GM12874 (cell line): Measurements from ENCODE around the gene DCD.

Experiments
- TF ChIP-seq, protein P1 (sequence below): IDR thresholded peaks from 2 replicates; pipeline ENCODE4 v1.5.1; 2011; ENCODE audit warnings: low read depth, mild to moderate bottlenecking, control low read depth, low read length, moderate library complexity; ENCODE audit not compliant: insufficient read depth

Gene DCD

DNA sequence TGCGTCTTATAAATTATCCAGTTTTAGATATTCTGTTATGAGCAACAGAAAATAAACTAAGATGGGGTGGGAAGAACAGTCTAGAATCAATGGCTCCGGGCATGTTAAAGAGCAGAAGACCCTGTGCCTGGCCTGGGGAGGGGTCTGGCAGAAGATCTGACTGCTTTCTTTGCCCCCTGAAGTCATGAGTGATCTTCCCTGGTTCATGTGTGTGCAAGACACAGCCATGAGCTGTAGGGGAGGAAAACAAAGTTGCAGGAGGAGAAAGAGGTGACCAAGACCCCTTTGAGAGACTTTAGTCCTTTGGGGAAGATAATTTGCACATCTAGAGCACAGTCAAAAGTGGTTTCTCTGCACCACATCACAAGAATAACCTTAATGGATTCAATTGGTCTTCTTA lies 18.2 kb downstream of the DCD start:
- TF ChIP-seq, protein P1, sequence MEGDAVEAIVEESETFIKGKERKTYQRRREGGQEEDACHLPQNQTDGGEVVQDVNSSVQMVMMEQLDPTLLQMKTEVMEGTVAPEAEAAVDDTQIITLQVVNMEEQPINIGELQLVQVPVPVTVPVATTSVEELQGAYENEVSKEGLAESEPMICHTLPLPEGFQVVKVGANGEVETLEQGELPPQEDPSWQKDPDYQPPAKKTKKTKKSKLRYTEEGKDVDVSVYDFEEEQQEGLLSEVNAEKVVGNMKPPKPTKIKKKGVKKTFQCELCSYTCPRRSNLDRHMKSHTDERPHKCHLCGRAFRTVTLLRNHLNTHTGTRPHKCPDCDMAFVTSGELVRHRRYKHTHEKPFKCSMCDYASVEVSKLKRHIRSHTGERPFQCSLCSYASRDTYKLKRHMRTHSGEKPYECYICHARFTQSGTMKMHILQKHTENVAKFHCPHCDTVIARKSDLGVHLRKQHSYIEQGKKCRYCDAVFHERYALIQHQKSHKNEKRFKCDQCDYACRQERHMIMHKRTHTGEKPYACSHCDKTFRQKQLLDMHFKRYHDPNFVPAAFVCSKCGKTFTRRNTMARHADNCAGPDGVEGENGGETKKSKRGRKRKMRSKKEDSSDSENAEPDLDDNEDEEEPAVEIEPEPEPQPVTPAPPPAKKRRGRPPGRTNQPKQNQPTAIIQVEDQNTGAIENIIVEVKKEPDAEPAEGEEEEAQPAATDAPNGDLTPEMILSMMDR: no peak

DNA sequence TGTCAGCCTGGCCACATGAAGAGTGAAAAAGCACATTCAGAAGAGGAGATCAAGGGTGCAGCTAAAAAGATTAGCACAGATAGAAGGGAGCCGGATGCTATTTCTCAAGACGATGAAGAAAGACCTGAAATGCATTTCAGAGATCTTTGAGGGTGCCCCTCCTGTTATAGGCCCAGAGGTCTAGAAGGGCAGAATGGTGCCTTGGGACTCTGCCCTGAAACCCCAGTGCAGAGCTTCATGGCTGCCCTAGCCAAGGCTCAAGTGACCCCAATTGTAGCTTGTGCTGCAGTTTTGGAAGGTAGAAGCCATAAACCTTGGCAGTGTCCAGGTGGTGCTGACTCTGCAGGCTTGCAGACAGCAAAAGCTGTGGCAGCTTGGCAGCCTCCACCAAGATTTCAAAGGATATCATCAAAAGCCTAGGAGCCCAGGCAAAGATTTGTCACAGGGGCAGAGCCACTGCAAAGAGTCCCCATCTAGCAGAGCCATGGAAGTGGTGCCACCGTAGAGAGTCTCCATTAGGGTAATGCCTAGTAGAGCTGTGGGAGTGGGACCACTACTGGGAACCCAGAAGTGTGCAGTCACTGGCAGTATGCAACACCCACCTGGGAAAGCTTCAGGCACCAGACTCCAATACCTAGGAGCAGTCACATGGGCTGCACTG lies 19.8 kb downstream of the DCD start:
- TF ChIP-seq, protein P1: no peak

DNA sequence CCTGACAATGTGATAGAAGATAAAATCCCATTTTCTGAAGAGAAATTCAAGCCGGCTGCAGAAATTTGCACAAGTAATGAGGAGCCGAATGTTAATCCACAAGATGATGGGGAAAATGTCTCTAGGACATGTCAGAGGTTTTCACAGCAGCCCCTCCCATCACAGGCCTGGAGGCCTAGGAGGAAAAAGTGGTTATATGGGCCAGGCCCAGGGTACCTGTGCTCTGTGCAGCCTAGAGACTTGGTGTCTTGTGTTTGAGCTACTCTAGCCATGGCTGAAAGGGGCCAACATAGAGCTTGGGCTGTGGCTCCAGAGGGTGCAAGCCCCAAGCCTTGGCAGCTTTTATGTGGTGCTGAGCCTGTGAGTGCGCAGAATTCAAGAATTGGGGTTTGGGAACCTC lies 20.9 kb downstream of the DCD start:
- TF ChIP-seq, protein P1: no peak

DNA sequence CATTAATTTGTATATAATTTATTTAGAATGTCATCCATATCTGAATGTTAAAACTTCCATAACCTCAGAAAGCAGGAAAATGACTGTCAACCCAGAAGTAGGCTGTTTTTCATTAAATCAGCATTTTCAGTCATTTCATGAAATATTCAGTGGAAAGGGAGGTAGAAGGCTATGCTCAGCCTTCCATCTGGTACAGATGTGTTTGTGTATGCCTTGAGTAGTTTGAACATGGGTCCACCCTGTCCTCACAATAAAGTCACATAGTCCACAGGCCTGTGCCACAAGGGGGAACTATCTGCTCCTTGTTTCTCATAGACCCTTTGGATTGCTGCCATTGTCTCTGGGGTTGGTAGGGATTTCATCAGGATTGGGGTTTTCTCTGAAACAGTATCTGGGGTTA lies 22.6 kb downstream of the DCD start:
- TF ChIP-seq, protein P1: no peak

DNA sequence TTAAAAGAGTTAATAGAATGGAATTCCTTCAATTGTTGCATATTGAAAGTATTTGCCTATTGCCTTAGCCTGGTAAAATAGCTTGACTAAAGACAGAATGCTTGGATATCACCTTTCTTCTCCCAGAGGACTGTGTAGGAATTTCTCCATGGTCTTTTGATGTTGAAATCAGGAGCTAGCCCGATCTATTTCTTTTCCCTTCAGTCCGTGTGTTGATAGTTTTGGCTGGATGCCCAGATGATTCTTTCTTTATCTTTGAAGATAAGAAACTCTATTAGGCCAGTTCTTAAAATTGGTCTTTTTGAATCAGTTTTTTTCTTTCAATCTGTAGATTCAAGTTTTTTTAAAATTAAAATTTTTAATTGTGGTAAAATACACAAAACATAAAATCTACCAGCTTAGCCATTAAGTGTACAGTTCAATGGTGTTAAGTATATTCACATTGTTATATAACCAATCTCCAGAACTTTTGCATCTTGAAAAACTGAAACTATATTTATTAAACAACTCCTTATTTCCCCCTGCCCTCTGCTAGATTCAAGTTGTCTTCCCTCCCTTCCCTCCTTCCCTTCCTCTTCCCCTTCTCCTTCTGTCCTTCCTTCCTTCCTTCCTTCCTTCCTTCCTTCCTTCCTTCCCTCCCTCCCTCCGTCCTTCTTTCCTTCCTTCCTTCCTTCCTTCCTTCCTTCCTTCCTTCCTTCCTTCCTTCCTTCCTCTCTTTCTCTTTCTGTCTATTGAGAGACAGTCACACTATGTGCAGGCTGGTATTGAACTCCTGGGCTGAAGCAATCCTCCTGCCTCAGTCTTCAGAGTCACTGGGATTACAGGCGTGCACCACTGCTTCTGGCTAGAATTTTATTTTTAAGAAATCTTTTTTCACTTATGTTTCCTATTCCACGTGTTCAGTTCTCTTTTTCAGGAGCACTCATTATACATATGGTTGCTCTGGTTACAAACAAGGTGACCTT lies 23.6 kb downstream of the DCD start:
- TF ChIP-seq, protein P1: no peak

DNA sequence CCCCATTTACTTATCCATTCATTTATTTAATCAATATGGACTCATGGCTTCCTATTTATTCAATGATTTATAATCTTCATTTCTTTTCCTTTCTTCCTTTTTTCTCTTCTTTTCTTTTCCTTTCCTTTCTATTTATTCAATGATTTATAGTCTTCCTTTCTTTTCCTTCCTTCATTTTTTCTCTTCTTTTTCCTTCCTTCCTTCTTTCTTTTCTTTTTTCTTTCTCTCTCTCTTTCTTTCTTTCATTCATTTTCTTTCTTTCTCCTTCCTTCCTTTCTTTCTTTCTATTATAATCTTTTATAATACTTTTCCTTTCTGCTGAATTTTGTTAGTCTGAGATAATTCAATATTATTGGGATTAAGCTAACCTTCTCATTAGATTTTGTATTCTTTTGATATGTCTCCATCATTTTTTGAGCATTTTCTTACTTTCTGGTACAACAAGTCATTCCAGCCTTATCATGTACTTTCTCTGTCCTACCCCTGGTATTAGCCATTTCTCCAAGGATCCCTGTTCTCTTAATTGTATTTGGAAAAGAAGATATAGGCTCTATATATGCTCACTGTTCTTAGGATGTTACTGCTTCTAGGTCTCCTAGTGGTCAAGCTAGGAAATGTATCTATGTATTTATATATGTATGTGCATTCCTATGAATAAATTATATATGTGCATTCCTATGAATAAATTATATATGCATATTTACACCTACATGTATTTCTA lies 25.5 kb downstream of the DCD start:
- TF ChIP-seq, protein P1: no peak

DNA sequence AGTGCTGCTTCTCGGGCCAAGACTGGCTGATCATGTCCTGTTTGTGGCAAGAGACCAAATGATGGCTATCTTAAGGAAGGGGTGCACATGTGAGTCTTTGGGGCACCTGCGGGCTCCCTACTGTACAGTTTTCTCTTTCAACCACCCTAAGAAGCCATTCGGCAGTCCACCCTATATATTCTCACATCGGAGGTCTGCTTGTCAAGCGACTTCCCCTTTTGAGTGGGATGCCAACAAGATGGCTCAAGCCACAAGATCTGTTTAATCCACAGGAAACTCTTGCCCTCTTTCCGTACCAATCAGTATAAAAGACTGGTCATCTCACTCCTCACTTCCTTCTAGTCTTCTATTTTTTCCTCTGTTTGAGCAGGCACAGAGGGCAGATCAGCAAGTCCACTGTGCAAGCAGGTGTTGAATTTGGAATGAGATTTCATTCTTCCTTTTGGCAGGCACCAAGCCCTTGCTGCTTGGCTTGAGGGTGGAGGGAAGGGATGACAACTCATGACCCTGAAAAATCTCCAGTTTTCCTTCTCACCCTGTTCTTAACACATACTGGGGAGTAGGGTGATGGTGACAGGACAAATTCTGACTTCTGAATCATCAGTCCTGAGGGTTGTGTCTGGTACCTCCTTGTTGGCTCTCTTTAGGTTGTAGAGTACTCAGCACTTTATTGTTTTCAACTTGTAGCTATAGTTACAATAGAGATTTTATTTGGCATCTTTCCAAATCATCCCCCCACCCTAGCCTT lies 31.1 kb downstream of the DCD start:
- TF ChIP-seq, protein P1: no peak
